A204.1 (cell line): Measurements from ENCODE around the gene OMA1.
"Not testable (repeated sequence)": the region's sequence is repeated elsewhere in the genome, so short reads cannot be mapped to it uniquely, and the experiment has no call there.

Experiments
- FAIRE-seq: peaks from 2 replicates; lab custom pipeline; 2012; peaks lifted over from hg19 to GRCh38; lab: Jason Lieb, UNC

OMA1 gene

DNA sequence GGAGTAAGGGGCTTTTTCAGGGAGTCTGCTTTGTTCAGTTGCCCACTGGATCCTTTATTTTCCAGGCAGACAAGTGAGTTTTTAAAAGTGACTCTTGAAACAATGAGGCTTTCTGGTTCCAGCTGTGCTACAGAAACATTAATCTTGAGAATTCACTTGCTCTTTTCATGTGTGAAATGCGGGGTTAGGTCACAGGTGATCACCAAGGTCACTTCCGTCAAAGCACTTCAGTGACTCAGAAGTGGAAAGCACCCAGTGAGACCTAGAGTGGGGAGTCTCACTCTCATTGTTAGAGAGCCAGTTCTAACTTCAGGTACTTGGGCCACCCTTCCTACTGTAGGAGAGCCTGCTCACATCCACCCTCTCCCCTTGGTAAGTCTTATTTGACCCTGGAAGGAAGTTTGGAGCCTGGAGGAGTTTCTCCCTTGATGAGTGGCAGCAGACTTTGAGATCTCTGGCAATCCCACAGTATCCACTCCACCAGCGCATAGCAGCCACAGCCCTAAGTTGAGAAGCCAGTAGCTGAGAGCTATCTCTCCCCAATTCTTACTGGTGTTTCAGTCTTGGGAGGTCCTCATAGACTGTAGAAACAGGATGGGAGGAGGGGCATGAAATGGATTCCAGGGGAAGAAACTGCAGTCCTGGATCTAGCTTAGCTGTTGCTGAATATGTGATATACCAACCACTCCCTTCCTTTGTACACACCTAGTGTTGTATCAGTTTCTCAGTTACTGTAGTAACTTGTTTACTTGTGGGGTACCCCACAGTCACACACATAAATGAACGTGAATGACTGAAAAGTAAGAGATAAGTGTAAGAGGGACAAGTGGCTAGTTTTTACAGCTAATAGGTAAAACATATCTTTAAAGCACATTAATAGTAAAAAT, 27.4 kb upstream of the OMA1 start:
- FAIRE-seq, result no peak

DNA sequence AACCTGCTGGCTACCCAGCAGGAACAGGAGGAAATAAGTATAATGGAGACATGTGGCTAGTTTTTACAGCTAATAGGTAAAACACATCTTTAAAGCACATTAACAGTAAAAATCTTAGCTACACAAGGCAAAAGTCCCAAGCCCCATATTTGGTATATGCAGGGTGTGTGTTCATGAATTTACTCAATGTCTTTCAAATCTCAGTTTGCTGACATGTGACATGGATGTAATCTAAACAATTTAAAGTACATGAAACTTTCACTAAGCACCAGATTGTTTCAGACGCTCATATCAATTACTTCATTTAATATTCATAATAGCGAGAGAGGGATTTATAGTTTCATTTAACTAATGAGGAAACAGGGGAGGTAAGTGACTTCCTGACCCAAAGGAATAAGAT, 26.6 kb upstream of the OMA1 start:
- FAIRE-seq, result no peak

DNA sequence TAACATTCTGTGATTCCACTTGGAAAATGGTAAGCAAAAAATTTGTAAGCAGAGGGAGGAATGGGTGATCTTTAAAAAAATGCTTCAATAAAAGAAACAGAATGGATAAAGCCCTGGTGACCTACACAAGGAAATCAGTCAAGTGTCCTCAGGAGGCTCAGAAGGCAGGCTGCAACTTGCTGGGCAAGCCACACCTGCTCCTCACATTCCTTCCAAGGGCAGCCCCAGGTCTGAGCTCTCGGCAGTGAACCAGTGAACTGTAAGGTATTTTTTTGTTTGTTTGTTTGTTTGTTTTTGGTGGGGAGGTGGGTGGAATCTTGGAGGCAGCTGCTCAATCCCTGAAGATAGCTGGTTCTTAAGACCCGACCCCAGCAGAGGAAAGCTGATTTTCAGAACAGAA, 26.2 kb upstream of the OMA1 start:
- no peak for FAIRE-seq

DNA sequence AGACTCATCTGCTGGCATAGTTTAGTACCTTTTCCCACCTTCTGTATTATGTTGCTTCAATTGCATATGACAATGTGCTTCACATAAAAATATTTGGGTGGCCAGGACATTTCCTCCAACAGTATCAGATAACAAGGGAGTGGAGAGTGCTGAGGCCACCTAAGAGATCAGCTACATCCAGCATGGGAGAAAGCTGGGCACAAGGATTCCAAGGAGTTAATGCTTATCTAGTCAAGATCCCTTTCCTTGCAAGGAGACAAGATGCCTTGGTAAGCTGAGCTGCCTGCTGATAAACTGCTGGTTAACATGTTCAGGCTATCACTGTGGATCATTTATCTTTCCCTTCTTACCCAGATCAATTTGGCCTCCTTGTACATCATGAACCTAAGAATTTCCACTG, 25.1 kb upstream of the OMA1 start:
- FAIRE-seq, result no peak

DNA sequence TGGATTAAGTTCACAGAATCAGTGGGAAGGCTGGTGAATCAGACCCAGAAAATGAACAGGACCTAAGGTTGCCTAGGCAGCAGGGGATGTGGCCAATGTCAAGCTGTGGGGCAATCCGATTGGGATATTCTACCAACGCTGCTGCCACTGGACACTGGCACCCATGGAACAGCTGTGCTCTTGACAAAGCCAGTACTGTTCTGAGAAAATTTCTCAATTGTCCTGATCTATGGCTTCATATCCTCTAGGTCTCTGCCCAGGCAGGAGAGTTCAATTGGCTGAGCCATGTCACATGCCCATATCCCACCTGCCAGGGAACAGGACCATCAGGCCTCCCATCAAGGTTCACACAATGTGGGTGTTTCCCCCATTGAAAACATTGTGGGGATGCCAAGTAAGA, 24.3 kb upstream of the OMA1 start:
- FAIRE-seq, result no peak

DNA sequence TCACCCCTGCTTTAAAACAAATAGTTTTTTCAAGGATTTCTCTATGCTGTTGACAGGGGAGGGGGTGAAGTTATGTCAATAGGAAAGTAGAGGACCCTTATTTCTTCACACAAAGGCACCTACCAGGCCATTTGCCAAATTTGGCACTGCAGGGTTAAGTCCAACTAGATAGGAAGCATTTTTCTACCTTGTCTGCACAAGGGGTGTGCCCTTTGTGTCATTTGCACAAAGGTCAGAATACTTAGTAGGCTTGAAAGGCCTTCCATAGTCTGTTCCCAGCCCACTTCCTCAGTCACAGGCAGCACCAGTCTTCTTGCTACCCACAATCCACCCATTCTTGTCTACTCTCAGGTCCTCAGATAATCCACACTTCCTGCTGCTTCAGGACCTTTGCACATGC, 23.6 kb upstream of the OMA1 start:
- FAIRE-seq, result no peak

DNA sequence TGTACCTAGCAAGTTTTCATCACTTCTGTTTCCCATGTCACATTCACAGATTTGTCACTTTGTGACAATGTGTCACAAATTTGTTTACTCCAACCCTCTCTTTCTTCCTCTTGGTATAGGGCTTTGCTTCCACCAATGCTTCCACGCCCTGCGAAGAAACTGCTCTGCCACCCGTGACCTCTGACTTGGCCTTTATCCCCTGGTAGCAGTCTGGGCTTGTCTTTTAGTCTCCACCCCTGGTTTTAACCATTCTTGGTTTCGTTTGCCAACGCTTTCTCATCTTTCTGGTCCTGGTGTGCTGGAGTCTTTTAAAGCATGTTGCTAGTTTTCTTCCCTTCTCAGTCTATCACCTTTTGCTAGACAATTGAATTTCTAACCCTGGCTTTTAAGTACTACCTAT, 22.4 kb upstream of the OMA1 start:
- FAIRE-seq, result no peak

DNA sequence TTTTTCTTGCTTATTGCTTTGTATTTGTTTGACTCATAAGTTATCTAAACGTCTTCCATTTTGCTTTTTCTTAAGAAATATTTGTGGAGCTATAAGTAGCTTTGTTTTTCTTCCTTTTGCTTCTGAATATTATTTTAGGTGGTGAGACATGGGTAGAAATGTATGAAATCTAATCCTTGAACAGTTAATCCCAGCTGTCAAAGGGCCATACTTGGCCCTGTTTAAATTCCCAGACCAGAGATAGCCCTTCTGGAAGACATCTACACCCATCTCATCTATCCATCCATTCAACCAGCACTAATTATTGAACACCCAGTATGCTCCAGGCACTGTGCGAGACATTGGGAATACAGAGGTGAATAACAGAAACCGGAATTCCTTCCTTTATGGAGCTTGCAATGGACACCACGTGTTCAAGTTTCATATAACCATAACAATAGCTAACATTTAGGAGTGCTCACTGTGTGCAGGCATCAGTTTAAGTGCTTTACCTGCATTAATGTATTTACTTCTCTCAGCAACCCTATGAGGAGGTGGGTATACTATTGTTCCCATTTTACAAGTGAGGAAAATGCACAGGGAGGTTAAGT, 21.8 kb upstream of the OMA1 start:
- FAIRE-seq, result no peak

DNA sequence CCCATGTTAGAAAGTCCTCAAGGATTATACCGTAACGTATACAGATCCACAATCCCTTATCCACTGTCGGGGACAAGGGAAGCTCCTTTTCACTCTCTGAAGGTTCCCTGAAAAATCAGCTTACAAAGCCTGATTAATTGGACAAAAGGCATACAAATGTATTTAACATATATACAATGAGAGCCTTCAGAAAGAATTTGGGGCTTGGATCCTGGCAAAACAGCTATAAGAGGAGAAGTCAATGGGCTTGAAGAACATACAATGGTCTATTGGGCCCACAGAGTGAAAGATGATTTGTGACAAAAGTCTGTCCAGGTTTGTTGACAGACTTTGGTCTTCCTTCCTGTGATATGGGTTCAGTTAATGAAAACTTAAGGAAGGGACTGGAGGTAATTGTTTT, 19.8 kb upstream of the OMA1 start:
- no peak for FAIRE-seq

DNA sequence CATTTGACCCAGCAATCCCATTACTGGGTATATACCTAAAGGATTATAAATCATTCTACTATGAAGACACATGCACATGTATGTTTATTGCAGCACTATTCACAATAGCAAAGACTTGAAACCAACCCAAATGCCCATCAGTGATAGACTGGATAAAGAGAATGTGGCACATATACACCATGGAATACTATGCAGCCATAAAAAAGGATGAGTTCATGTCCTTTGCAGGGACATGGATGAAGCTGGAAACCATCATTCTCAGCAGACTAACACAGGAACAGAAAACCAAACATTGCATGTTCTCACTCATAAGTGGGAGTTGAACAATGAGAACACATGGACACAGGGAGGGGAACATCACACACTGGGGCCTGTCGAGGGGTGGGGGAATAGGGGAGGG, 17.2 kb upstream of the OMA1 start:
- FAIRE-seq, result not testable (repeated sequence)

DNA sequence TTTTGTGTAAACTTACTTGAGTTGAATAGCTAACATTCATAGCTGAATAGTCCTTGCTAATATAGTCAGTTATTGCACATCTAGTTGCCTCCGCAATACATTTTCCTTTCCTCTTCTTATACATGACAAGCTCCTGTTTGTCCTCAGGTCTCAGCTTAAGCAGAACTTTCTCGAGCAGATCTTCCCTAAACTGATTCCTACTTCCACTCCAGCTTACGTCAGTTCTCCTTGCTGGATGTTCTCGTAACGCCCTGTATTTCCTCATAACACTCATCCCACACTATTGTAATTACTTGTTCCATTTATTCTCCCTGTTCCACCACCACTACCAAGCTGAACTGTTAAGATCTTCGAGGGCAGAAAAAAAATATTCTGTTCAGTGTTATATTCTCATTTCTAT, 15.1 kb upstream of the OMA1 start:
- no peak for FAIRE-seq

DNA sequence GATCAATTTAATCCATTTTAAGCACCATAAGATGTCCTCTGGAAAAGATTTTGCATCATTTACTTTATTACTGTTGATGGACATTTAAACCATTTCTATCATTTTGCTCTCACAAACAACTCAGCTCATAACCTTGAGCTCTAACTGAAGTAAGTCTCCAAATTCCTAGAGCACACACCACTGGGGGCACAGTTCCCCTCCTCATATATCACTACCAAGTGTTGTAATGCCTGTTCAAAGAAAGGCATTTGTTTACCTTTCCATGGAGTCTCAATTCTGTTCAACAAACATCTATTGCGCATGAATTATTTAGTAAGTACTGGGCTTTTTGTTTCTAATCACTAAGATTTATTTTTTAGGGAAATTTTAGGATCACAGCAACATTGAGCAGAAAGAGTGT, 8.9 kb upstream of the OMA1 start:
- no peak for FAIRE-seq

DNA sequence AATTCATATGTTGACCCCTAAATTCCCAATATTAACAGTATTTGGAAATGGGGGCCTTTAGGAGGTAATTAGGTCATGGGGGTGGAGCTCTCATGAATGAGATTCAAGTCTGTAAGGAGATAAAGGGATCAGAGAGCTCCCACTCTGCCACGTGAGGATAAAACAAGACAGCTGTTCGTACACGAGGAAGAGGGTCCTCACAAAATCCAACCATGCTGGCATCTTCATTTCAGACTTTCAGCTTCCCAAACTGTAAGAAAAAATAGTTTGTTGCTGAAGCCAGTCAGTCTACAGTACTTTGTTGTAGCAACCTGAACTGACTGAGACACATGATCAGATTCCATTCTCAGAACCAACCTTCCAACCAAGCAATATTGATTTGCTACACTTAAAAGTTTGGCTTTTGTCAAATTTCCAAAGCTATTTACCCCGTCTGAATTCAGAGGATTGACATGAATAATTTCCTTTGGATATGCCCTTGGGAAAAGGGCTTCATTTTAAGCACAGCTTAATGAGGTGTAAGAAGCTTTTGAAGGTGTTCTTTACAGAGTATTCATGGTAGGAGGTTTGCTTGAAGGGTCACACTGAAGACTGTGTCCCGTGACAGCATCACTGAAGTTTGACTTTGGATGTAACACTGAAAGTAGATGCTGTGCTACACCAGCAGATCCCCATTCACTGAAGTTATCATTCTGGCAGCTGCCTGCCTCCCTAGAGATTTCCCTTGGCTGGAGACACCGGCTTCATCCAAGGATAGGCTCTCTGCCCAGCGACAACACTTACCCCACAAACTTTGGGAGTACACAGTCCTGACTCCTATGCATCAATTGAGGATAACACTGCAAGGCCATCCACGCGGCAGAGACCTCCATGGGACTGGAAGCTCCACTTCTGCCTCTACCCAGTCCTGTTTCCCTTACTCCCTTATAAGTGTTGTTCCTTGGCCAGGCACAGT, 4.9 kb upstream of the OMA1 start:
- FAIRE-seq, result no peak

DNA sequence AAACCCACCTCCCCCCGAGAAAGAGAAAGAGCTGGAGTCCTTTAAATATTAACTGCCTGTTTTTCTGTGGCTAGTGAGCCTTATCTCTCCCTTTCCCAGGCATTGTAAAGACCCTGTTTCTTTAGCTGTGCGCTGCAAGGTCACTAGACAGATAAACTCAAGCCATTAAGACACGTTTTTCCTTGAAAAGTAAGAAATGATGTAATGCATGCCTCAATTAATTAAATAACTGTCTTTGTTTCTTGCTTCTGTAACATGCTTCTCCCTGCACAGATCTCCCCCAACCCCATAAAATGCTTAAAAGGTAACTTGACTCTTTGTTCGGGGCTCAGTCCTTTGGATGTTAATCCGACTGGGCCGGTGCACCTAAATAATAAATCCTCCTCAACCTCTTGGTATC, 2.8 kb upstream of the OMA1 start:
- FAIRE-seq, result not testable (repeated sequence)

DNA sequence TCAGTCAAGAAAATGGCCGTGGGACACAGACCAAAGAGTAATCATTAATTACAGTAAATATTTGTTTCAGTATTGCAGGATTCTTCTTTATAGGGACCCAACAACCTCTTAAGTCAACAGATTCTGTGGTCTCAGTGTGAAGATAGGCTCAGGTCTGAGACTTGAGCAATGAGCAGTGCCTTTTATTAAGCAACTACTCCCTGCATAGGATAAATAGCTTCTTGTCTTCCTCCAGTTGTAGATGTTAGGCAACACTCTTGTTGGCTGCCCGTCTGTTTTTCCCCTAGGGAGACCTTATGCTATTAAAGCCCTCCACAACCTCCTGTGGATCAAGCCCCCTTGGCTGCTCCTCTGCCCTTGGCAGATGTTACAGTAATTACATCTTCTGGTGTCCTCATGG, 1.8 kb upstream of the OMA1 start:
- no peak for FAIRE-seq

DNA sequence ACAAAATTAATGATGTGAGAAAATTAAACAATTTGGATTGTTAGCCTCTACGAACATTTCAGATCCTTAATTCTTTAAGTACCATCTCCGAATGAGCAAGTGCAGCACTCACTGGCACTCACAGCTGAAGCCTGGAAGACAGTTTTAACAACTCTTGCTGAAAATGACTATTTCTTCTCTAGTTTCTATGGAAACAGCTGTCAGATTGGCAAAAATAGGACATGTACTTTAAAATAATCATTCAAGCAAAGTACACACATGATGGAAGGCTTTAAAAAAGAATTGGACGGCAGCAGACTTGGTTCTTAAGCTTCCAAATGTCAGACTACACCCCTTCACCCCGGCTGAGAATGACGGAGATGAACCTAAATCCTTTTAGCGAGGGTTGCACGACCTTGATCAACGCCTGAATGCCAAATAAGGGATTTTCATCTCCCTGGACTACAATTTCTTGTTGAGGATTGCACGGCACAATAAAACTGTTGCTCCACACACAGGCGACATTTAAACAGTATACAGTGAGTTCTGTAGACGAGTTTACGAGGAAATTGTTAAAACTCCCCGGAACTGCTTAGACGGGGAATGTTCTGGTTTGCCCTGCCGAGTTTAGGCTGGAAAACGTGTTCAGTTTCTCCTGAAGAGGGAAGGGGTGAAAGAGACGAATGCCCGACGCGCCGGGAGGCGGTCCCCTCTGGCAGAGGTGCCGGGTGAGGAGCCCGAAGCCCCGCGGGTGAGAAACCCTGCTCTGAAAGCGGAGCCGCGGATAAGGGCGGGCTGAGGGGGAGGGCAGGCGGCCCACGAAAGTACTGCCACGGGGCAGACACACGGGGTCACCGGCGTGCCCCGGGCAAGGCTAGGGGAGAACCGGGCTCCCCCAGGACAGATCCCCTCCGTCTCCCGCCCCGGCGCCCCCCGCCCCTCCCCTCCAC, 671 bp downstream of the OMA1 start:
- FAIRE-seq, result no peak

DNA sequence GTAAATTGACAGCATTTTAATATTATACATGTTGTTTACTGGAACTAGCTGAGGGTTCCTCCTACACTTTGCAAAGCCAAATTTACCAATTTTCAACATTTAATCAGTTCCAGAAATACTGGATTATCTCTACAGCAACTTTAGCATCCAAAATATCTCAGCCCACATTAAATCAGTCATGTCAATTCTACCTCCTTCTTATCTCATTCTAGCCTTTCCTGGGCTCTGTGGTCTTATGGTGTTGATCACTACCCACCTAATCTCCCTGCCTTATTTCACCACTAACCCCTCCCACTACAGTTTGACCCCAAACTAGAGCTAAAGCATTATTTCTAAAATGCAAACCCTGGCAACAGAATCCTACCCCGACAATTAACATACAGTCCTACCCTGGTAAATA, 3.3 kb downstream of the OMA1 start:
- FAIRE-seq, result no peak

DNA sequence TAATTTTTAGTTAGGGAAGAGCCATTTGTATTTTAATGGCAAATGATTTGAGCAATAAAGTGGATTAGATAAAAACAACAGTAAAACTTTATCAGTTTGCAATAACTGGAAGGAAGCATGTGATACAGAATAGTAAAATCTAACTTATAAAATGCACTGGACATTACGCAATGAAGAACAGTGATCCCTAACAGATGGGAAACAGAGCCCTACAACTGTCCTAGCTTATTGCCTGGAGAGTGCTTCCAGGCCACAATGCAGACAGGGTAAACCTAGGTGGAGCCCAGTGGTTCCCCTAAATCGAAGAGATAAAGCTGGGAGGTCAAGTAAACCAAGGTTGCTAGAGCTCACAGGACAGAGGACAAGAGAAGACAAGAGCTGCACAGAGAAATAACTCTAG, 7.0 kb downstream of the OMA1 start:
- no peak for FAIRE-seq

DNA sequence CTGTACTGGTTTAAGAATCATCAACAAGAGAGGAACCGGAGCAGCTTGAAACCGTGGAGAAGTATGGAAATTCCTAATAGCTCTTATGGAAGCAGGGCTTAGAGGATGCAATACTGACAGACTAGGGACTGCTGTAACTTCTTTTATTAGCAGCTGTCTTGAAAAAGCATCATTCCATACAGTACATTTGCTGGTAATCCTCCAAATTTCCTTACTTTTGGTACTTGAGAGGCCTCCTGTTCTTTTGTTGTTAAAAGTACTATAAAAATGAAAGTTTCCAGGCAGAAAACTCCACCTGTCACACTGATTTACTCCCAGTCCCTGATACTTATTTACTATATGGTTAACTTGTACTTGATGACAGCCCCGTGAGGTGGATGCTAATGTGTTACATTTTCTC, 7.7 kb downstream of the OMA1 start:
- no peak for FAIRE-seq

DNA sequence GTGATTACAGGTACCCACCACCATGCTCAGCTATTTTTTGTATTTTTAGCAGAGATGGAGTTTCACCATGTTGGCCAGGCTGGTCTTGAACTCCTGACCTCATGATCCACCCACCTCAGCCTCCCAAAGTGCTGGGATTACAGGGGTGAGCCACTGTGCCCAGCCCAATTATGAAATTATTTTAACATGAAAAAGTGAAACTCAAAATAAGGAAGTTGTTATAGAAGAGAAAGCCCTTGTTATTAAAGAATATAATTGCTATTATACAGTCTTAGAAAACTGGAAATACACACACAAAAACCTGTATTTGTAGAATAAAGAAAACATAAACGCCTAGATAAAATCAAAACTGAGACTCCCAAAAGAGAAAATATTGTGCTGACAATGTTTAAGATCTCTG, 14.7 kb downstream of the OMA1 start:
- FAIRE-seq, result not testable (repeated sequence)

DNA sequence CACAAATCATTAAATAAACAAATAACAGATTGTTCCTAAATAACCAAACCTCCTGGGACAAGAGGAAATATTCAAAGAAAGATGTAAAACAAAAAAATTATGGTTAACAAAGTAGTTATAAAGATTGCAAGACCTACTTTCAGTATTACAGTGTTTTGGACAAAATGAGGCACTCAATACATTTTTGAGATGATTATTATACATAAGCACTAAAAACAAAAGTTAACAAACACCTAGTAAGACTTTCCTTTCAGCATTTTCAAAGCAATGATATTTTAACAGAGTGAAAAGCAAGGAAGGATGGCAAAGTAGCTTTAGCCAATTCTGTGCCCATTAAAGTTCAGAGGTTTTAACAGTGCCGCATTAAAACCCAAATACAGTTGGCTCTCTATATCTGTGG, 17.2 kb downstream of the OMA1 start:
- FAIRE-seq, result no peak

DNA sequence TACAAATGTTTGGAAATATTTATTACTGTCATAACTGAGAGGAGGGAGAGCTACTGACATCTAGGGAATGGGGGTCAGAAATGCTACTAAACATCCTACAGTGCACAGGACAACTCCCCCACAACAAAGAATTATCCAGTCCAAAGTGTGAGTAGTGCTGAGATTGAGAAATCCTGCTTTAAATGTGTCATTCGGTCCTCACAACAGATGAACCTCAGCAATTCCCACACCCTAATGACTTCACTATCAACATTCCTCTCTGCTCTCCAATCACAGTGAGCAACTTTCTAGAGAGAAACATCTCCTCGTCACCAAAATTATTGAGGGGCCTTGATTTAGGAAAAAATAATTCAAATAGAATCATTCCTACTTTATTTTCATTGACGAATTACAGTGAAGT, 18.0 kb downstream of the OMA1 start:
- FAIRE-seq, result no peak
